K562 (cell line): Measurements from ENCODE around the gene PPP3CB. TPM values are rescaled to one million over a fixed set of nuclear protein-coding genes. Genes with fewer than 3 reads are reported as not detected.
A peak's percentile ranks its signal among the peaks of the same experiment; 100 is the strongest.

Experiments used
- BCL6 ChIP-seq: fragments of 250-450 bp; sonication (Bioruptor Pico); IDR thresholded peaks from 2 replicates; pipeline ENCODE4 v1.4.0; 2020
- CAMTA2 ChIP-seq: fragments of 250-450 bp; sonication (Bioruptor Pico); conservative IDR thresholded peaks from 2 replicates; pipeline ENCODE4 v1.5.1; 2022
- E2F5 ChIP-seq: sonication (generic); formaldehyde crosslinking; IDR thresholded peaks from 2 replicates; pipeline ENCODE4 v1.8.0; 2022; ENCODE audit warnings: mild to moderate bottlenecking, missing genetic modification reagents
- E2F8 ChIP-seq: fragments of 450-650 bp; IDR thresholded peaks from 2 replicates; pipeline ENCODE4 v1.7.1; 2018; ENCODE audit warnings: mild to moderate bottlenecking, low read depth; ENCODE audit not compliant: partially characterized antibody
- LCOR ChIP-seq: sonication (generic); formaldehyde crosslinking; IDR thresholded peaks from 2 replicates; pipeline ENCODE4 v1.8.0; 2022; ENCODE audit warnings: mild to moderate bottlenecking, missing genetic modification reagents
- MCM2 ChIP-seq: fragments of 450-650 bp; IDR thresholded peaks from 2 replicates; pipeline ENCODE4 v1.6.1; 2017; ENCODE audit warnings: low read depth, mild to moderate bottlenecking
- NR1H2 ChIP-seq: sonication (generic); formaldehyde crosslinking; IDR thresholded peaks from 2 replicates; pipeline ENCODE4 v1.4.0; 2020; ENCODE audit warnings: mild to moderate bottlenecking, missing genetic modification reagents
- PHF21A ChIP-seq: fragments of 450-650 bp; IDR thresholded peaks from 2 replicates; pipeline ENCODE4 v1.6.1; 2017; ENCODE audit warnings: low read depth, borderline replicate concordance
- POLR2AphosphoS5 ChIP-seq: IDR thresholded peaks from 2 replicates; pipeline ENCODE4 v1.6.1; 2011; ENCODE audit warnings: mild to moderate bottlenecking, low read depth, low read length, moderate library complexity; ENCODE audit not compliant: control insufficient read depth, insufficient read depth
- RBBP5 ChIP-seq: fragments of 200-600 bp; sonication (generic); IDR thresholded peaks from 2 replicates; pipeline ENCODE4 v1.6.1; 2012; ENCODE audit warnings: borderline replicate concordance, mild to moderate bottlenecking, low read length, control low read depth, inconsistent platforms; ENCODE audit not compliant: insufficient read depth, poor library complexity, severe bottlenecking
- SMARCB1 ChIP-seq: IDR thresholded peaks from 2 replicates; pipeline ENCODE4 v1.6.1; 2011; ENCODE audit warnings: improper control_type of control experiment, low read depth; ENCODE audit not compliant: insufficient read length
- SNIP1 ChIP-seq: fragments of 450-650 bp; IDR thresholded peaks from 2 replicates; pipeline ENCODE4 v1.7.1; 2017; ENCODE audit warnings: low read depth, mild to moderate bottlenecking
- SP1 ChIP-seq: sonication (generic); formaldehyde crosslinking; IDR thresholded peaks from 2 replicates; pipeline ENCODE4 v1.8.1; 2022; ENCODE audit warnings: mild to moderate bottlenecking, missing genetic modification reagents
- USF1 ChIP-seq: sonication (generic); formaldehyde crosslinking; IDR thresholded peaks from 2 replicates; pipeline ENCODE4 v1.9.0; 2022; ENCODE audit warnings: mild to moderate bottlenecking, missing genetic modification reagents
- polyA plus RNA-seq, 8 experiments: library from polyadenylated mRNA; depleted of rRNA in 4 of 8; stranded (reverse) in 5 of 8; unstranded in 3 of 8; fragments of >200 nt; fragmentation: Nextera tagmentation in 2 of 8; fragmentation: Illumina TruSeq in 1 of 8; extraction: Ambion mirVana in 2 of 8; extraction: Trizol in 1 of 8; gene quantifications; 2 replicates each; pipeline versions ENCODE4 v1.2.1 to v1.2.3, GENCODE V29; 2011 to 2014; ENCODE audit warnings: inconsistent platforms in 1 of 8, missing spikeins in 1 of 8
- total RNA-seq, 7 experiments: library from RNA; depleted of rRNA in 6 of 7; stranded (reverse); fragments of >200 nt in 6 of 7; fragmentation: Illumina TruSeq in 2 of 7; extraction: Trizol in 2 of 7; gene quantifications; 2 replicates each; pipeline versions ENCODE4 v1.2.1 to v1.2.3, GENCODE V29; 2011 to 2021; ENCODE audit warnings: low replicate concordance in 1 of 7
- TF ChIP-seq, protein P1 (sequence below): fragments of 450-650 bp; formaldehyde crosslinking; conservative IDR thresholded peaks from 2 replicates; pipeline ENCODE4 v1.4.0; 2022; ENCODE audit warnings: mild to moderate bottlenecking, missing genetic modification characterization
- TF ChIP-seq, protein P2 (sequence below): IDR thresholded peaks from 2 replicates; pipeline ENCODE4 v1.6.1; 2014; ENCODE audit warnings: antibody characterized with exemption
- TF ChIP-seq, protein P3 (sequence below): fragments of 250-450 bp; sonication (Bioruptor Pico); IDR thresholded peaks from 2 replicates; pipeline ENCODE4 v1.4.0; 2020; ENCODE audit warnings: mild to moderate bottlenecking, moderate library complexity, borderline replicate concordance

The PPP3CB gene
- total and polyA plus RNA-seq, 9 of the 15 experiments (the other 6 are each of a cell fraction or from before 2014, with no cell fraction given), result 9.6 to 27.6 (median 17.8) TPM

GRCh38 chr10:73517166-73517888 lies 21.5 kb upstream of the PPP3CB start (continued):
- TF ChIP-seq USF1 (CRISPR knock-in tag), result peak; percentile 33; the same call in 1 of the 2 replicates
- TF ChIP-seq MCM2, result no peak
- TF ChIP-seq POLR2AphosphoS5, result 0 out of 2 replicates have a peak, but pooled peaks have one; percentile 35
- TF ChIP-seq LCOR, result no peak
- TF ChIP-seq CAMTA2 (CRISPR knock-in tag), result no peak
- TF ChIP-seq, protein P1, sequence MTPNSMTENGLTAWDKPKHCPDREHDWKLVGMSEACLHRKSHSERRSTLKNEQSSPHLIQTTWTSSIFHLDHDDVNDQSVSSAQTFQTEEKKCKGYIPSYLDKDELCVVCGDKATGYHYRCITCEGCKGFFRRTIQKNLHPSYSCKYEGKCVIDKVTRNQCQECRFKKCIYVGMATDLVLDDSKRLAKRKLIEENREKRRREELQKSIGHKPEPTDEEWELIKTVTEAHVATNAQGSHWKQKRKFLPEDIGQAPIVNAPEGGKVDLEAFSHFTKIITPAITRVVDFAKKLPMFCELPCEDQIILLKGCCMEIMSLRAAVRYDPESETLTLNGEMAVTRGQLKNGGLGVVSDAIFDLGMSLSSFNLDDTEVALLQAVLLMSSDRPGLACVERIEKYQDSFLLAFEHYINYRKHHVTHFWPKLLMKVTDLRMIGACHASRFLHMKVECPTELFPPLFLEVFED (CRISPR knock-in tag), result peak; percentile 83; the same call in 1 of the 2 replicates
- TF ChIP-seq E2F8, result peak; percentile 52
- TF ChIP-seq SMARCB1, result no peak
- TF ChIP-seq E2F5 (CRISPR knock-in tag), result no peak
- TF ChIP-seq, protein P2, sequence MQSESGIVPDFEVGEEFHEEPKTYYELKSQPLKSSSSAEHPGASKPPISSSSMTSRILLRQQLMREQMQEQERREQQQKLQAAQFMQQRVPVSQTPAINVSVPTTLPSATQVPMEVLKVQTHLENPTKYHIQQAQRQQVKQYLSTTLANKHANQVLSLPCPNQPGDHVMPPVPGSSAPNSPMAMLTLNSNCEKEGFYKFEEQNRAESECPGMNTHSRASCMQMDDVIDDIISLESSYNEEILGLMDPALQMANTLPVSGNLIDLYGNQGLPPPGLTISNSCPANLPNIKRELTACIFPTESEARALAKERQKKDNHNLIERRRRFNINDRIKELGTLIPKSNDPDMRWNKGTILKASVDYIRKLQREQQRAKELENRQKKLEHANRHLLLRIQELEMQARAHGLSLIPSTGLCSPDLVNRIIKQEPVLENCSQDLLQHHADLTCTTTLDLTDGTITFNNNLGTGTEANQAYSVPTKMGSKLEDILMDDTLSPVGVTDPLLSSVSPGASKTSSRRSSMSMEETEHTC, result no peak
- TF ChIP-seq, protein P3, sequence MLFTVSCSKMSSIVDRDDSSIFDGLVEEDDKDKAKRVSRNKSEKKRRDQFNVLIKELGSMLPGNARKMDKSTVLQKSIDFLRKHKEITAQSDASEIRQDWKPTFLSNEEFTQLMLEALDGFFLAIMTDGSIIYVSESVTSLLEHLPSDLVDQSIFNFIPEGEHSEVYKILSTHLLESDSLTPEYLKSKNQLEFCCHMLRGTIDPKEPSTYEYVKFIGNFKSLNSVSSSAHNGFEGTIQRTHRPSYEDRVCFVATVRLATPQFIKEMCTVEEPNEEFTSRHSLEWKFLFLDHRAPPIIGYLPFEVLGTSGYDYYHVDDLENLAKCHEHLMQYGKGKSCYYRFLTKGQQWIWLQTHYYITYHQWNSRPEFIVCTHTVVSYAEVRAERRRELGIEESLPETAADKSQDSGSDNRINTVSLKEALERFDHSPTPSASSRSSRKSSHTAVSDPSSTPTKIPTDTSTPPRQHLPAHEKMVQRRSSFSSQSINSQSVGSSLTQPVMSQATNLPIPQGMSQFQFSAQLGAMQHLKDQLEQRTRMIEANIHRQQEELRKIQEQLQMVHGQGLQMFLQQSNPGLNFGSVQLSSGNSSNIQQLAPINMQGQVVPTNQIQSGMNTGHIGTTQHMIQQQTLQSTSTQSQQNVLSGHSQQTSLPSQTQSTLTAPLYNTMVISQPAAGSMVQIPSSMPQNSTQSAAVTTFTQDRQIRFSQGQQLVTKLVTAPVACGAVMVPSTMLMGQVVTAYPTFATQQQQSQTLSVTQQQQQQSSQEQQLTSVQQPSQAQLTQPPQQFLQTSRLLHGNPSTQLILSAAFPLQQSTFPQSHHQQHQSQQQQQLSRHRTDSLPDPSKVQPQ, result no peak
- 0 out of 2 replicates have a peak, but pooled peaks have one; percentile 37 for TF ChIP-seq BCL6 (CRISPR knock-in tag)
- no peak for TF ChIP-seq SP1 (CRISPR knock-in tag)
- TF ChIP-seq PHF21A, result no peak
- TF ChIP-seq NR1H2, result no peak
- TF ChIP-seq SNIP1, result no peak
- no peak for TF ChIP-seq RBBP5
